Stimulated activated CD4-positive, alpha-beta T cell treated with anti-CD3 and anti-CD28 coated beads, TNF-alpha, amount 100 ng/mL, for 1 hour (primary cell): ENCODE results near the gene NCLN.
"Not testable (repeated sequence)": the region's sequence is repeated elsewhere in the genome, so short reads cannot be mapped to it uniquely, and the experiment has no call there.

Experiments used
- DNase-seq, 3 donors: peaks; one replicate each; pipeline ENCODE4 v3.0.0-alpha.2; 2020; ENCODE audit warnings: low read depth in 3 of 3, low spot score in 1 of 3

Gene NCLN

DNA sequence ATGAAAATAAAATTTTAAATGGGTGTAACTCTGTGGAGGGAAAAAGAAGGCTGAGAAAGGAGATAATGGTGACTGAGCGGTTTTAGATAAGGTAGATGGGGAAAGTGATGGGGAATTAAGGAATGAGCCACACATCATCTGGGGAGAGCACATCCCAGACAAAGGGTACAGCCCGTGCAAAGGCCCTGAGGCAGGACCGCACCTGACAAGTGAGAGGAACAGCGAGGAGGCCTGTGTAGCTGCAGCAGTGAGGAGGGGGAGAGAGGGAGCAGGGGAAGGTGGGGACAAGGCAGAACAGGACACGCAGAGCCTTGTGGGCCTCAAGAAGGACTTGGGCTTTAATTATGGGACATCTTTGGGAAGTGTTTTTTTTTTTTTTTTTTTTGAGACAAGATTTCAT is 37.0 kb downstream of the NCLN start:
- no peak for DNase-seq

DNA sequence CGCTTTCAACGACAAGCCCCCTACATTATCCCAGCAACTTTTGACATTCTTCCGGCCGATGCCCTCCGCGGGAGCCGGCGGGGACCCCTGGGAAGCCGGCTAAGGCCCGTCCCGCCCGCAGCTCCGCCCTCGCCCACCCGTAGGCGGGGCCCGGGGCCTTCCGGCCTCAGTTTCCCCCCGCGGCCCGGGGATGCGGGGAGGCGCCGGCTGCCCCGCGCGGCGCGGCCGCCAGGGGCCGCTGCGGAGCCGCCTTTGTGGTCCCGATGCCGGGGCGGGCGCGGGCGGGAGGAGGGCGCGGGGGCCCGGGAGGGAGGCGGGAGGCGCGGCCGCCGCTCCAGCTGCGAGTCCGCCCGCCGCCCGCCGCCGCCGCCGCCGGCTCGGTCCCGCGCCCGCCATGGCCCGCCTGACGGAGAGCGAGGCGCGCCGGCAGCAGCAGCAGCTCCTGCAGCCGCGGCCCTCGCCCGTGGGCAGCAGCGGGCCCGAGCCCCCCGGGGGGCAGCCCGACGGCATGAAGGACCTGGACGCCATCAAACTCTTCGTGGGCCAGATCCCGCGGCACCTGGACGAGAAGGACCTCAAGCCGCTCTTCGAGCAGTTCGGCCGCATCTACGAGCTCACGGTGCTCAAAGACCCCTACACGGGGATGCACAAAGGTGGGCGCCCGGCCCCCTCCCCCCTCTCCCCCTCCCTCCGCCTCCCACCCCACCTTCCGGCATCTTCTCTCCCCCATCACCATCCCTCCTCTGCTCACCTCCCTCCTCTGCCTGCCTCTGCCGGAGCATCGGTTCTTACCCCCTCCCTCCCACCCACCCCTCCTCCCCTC is 38.8 kb downstream of the NCLN start, which contains the start of gene CELF5:
Gene CELF5 (plus strand): TSS at position 316 of the 823 bp plus-strand sequence. CDS start 79 bp downstream, at position 395.
- DNase-seq, result peak in 2 of 3 donors; percentile 28 to 53

- no peak for DNase-seq
Measured at GRCh38 chr19:3225169-3225485, 39.4 kb downstream of the NCLN start.

GRCh38 chr19:3225677-3226093 is 40.0 kb downstream of the NCLN start:
- DNase-seq, result no peak

GRCh38 chr19:3227054-3227626 is 41.4 kb downstream of the NCLN start:
- no peak for DNase-seq

GRCh38 chr19:3229346-3229743 is 43.6 kb downstream of the NCLN start:
- DNase-seq, result no peak

DNA sequence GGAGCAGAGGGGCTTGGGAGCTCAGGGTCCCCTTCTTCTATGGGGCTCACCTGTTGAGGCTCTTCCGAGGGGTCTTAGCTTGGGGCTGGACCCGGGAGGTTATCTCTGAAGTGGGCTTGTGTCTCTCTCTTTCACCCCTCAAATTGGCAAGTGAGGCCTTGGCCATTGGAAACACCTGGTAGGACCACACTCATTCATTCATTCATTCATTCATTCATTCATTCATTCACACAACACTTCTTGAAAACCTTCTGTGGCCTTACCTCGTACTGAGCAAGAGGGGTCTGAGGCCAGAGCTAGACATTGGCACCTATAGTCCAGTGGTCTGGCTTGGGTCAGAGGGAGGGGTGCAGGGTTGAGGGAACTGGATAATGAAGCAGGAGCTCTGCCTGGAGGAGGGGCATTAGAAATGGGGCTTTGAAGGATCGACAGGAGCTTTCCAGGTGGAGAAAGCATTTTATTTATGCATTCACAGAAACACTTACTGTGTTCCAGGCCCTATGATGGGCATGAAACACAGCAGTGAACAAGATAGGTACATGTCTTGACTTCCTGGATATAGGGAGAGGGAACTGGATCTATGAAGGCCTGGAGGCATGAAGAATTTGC is 44.3 kb downstream of the NCLN start:
- no peak for DNase-seq

GRCh38 chr19:3231288-3231687 is 45.6 kb downstream of the NCLN start:
- DNase-seq, result no peak

- no peak for DNase-seq
Measured at GRCh38 chr19:3233116-3233515, 47.4 kb downstream of the NCLN start.

DNA sequence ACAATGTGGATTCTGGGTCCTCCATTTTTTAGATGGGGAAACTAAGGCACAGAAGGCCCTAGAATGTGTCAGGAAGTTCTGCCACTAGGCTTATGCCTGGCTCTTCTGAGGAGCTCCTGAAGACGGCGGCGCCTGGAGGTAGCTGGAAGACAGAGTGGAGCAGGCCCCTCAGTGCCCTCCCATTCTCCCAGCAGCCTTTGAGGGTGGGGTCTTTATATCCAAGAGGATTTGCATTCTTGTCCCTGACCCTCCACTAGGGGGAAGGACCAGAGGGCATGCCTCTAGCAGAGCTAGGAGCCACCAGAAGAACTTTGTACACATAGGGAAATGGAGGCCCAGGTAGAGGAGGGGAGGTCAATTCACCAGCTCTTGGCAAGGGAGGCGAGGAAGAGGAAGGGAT is 48.1 kb downstream of the NCLN start:
- no peak for DNase-seq

GRCh38 chr19:3234800-3235199 is 49.1 kb downstream of the NCLN start:
- no peak for DNase-seq

DNA sequence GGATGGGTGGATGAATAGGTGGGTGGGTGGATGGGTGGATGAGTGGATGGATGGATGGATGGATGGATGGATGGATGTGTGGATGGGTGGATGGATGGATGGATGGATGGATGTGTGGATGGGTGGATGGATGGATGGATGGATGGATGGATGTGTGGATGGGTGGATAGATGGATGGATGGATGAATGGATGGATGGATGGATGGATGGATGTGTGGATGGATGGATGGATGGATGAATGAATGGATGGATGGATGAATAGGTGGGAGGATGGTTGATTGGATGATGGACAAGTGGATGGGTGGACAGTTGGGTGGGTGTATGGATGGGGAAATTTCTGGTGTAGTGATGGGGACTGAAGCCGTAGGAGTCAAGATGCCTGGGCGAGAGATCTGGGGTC is 49.9 kb downstream of the NCLN start:
- not testable (repeated sequence) for DNase-seq

GRCh38 chr19:3236272-3236671 is 50.5 kb downstream of the NCLN start:
- no peak for DNase-seq

DNA sequence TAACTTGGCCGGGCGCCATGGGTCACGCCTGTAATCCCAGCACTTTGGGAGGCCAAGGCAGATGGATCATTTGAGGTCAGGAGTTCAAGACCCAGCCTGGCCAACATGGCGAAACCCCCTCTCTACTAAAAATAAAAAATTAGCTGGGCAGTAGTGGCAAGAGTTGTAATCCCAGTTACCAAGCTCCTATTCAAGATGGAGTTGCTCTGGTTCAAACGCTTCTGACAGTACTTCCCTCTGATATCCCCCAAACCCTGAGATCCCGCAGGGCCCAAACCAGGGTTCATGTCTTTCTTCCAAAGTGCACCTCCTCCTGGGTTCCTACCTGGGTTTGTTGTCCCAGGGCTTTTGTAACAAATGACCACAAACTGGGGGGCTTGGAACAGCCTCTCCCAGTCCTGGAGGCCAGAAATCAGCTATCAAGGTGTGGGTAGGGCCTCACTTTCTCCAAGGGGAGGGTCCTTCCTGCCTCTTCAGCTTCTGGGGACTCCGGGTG is 52.4 kb downstream of the NCLN start:
- no peak for DNase-seq

DNA sequence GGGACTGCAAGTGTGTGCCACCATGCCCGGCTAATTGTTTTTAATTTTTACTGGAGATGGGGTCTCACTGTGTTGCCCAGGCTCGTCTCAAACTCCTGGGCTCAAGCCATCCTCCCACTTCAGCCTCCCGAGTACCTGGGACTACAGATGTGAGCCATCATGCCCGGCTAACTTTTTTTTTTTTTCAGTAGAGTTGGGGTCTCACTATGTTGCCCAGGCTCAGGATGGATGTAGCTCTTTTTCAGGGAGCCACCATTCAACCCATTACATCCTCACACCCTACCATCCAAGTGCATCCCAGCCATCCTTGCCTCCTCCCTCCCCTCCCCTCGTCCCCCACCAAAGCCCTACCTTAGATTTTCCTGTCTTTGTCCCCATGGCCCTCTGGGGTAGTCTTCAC is 53.6 kb downstream of the NCLN start:
- no peak for DNase-seq

DNA sequence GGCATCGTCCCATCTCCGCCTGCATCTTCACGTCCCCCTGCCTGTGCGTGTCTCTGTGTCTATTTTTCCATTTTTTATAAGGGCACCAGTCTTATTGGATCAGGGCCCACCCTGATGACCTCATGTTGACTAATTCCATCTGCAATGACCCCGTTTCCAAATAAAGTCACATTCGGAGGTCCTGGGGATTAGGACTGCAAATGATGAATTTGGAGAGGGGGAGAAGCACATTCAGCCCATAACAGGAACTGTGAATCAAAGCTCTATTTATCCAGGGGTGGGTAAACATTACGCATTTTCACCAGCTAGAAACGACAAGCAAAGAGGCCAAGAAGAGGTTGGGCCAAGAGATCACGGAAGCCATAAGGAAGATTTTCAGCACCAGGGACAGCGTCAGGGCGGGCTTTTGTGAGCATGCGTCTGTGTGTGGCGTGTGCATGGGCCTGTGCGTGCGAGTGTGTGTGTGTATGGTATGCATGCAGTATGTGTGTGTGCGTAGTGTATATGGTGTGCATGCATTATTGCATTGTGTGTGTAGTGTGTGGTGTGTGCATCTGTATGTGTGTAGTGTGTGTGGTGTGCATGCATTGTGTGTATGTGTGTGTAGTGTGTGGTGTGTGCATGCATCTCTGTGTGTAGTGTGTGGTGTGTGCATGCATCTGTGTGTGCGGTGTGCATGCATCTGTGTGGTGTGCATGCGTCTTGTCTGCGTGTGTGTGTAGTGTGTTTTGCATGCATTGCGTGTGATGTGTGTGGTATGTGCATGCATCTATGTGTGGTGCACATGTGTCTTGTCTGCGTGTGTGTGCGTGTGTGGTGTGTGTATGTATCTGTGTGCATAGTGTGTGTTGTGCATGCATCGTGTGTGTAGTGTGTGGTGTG is 58.3 kb downstream of the NCLN start:
- peak in 1 of 3 donors; percentile 33 for DNase-seq

GRCh38 chr19:3245050-3245449 is 59.3 kb downstream of the NCLN start:
- no peak for DNase-seq

- no peak for DNase-seq
Measured at GRCh38 chr19:3248728-3249326, 63.1 kb downstream of the NCLN start.

DNA sequence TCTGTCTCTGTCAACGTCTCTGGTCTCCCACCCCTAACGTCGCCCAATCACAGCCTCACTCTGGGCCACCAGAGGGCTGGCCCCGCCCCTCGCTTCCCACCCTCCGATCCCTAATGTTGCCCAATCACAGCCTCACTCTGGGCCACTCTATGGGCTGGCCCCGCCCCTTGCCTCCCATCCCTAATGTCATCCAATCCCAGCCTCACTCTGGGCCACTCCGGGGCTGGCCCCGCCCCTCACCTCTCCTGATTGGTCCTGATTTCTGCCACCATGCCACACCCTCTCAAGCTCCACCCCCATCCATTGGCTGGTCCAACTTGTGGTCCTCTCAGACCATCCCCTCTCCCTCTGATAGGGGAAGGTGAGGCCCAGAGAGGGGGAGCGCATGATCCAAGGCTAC is 63.7 kb downstream of the NCLN start:
- DNase-seq, result no peak

DNA sequence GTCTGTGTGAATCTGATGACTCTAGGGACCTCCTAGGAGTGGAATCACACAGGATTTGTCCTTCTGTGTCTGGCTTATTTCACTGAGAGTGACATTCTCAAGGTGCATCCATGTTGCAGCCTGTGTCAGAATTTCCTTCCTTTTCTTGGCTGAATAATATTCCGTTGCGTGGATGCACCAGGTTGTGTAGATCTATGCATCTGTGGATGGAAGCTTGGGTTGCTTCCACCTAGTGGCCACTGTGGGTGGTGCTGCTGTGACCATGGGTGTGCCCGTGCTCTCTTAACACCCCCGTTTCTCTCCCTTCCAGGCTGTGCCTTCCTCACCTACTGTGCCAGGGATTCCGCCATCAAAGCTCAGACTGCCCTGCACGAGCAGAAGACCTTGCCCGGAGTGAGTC is 64.9 kb downstream of the NCLN start:
- peak in 2 of 3 donors; percentile 8 to 34 for DNase-seq

GRCh38 chr19:3251229-3251628 is 65.5 kb downstream of the NCLN start:
- no peak for DNase-seq
